Gastroesophageal sphincter (tissue), 4 donors: ENCODE measurements around the gene OR2M7. TPM values are rescaled to one million over a fixed set of nuclear protein-coding genes. Genes with fewer than 3 reads are reported as not detected.

Experiments used
- ATAC-seq: fragments of 150-250 bp; one replicate; pipeline ENCODE4 v1.9.1; 2016; ENCODE audit warnings: mild to moderate bottlenecking, moderate library complexity
- H3K27ac ChIP-seq, 4 donors: fragments of 200-600 bp; sonication (generic) in 3 of 4; 1 replicate in 3 of 4; 2 replicates in 1 of 4; pipeline ENCODE4 v1.5.1; 2016 to 2019
- H3K27me3 ChIP-seq: fragments of 200-600 bp; sonication (generic); one replicate; pipeline ENCODE4 v1.5.1; 2019
- H3K36me3 ChIP-seq, 2 donors: fragments of 200-600 bp; sonication (generic); one replicate each; pipeline ENCODE4 v1.5.1; 2019; ENCODE audit warnings: control low read depth in 1 of 2
- H3K4me1 ChIP-seq, 3 donors: fragments of 200-600 bp; sonication (generic); 1 replicate in 2 of 3; 2 replicates in 1 of 3; pipeline ENCODE4 v1.5.1; 2016 to 2019; ENCODE audit warnings: control low read depth in 2 of 3
- H3K4me3 ChIP-seq, 2 donors: fragments of 200-600 bp; sonication (generic); one replicate each; pipeline ENCODE4 v1.5.1; 2019; ENCODE audit warnings: mild to moderate bottlenecking in 1 of 2, moderate library complexity in 1 of 2
- H3K9me3 ChIP-seq, 3 donors: fragments of 200-600 bp; sonication (generic); one replicate each; pipeline ENCODE4 v1.5.1; 2017 to 2019; ENCODE audit warnings: control low read depth in 2 of 3
- EP300 ChIP-seq: sonication (generic); formaldehyde crosslinking; IDR thresholded peaks from one replicate; pipeline ENCODE4 v1.6.1; 2017; ENCODE audit warnings: antibody characterized with exemption, mild to moderate bottlenecking
- POLR2A ChIP-seq, 2 donors: fragments of 450-650 bp; IDR thresholded peaks; one replicate each; pipeline ENCODE4 v1.6.1; 2017; ENCODE audit warnings: antibody characterized with exemption in 2 of 2, mild to moderate bottlenecking in 2 of 2, moderate library complexity in 1 of 2
- POLR2AphosphoS5 ChIP-seq: sonication (generic); formaldehyde crosslinking; IDR thresholded peaks from one replicate; pipeline ENCODE4 v1.6.1; 2017; ENCODE audit warnings: antibody characterized with exemption
- WGBS, 2 donors: methylation state at CpG; one replicate each; pipeline ENCODE4 v1.1.5; 2018; ENCODE audit warnings: low coverage in 1 of 2; 5-methylcytosine and 5-hydroxymethylcytosine counted together
- total RNA-seq, 4 donors: library from RNA; depleted of rRNA; stranded (reverse); fragments of >200 nt; gene quantifications; one replicate each; pipeline ENCODE4 v1.1.0, GENCODE V29; 2016
- TF ChIP-seq, protein P1 (sequence below), 4 experiments: fragments of 200-600 bp in 2 of 4; fragments of 450-650 bp in 2 of 4; sonication (generic) in 1 of 4; IDR thresholded peaks; one replicate each; pipeline ENCODE4 v1.5.1; 2017 to 2019; ENCODE audit warnings: antibody characterized with exemption in 4 of 4, mild to moderate bottlenecking in 2 of 4, moderate library complexity in 2 of 4

Gene OR2M7, protein sequence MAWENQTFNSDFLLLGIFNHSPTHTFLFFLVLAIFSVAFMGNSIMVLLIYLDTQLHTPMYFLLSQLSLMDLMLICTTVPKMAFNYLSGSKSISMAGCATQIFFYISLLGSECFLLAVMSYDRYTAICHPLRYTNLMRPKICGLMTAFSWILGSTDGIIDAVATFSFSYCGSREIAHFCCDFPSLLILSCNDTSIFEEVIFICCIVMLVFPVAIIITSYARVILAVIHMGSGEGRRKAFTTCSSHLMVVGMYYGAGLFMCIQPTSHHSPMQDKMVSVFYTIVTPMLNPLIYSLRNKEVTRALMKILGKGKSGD
- total RNA-seq = not detected

DNA sequence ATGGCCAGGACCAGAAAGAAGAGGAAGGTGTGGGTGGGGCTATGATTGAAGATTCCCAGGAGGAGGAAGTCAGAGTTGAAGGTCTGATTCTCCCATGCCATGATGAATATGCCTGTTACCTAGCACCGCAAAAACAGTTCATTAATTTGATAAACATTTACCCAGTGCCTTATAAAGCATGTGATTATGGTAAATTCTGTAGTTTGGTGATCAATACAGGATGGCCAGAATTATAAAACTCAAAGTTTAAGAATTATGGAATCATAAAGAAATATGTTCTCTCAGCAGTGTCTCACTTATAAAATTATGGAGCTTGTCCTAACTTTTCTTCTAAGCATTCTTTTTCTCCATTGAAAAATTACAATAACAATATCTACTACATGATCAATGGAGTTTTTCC is at the start of gene OR2M7:
TSS of gene OR2M7 (minus strand) at position 101 of the 400 bp plus-strand sequence. CDS start at position 101, 0 bp downstream.
- Histone ChIP-seq H3K36me3 (no peaks in the 10 kb centered on the region), H3K9me3 (no peaks in the 10 kb centered on the region), H3K27ac (no peak within 1 kb of the TSS), H3K4me1 (no peaks in the 10 kb centered on the region), H3K4me3 (no peak within 1 kb of the TSS), H3K27me3 (no peaks in the 10 kb centered on the region)
- TF ChIP-seq, protein P1, sequence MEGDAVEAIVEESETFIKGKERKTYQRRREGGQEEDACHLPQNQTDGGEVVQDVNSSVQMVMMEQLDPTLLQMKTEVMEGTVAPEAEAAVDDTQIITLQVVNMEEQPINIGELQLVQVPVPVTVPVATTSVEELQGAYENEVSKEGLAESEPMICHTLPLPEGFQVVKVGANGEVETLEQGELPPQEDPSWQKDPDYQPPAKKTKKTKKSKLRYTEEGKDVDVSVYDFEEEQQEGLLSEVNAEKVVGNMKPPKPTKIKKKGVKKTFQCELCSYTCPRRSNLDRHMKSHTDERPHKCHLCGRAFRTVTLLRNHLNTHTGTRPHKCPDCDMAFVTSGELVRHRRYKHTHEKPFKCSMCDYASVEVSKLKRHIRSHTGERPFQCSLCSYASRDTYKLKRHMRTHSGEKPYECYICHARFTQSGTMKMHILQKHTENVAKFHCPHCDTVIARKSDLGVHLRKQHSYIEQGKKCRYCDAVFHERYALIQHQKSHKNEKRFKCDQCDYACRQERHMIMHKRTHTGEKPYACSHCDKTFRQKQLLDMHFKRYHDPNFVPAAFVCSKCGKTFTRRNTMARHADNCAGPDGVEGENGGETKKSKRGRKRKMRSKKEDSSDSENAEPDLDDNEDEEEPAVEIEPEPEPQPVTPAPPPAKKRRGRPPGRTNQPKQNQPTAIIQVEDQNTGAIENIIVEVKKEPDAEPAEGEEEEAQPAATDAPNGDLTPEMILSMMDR (IDR thresholded peaks at IDR 0.05) = no peak
- WGBS, 2 donors = 77 to 92% methylated on average over 1 of the region's 1 CpG
- no peak for ATAC-seq

DNA sequence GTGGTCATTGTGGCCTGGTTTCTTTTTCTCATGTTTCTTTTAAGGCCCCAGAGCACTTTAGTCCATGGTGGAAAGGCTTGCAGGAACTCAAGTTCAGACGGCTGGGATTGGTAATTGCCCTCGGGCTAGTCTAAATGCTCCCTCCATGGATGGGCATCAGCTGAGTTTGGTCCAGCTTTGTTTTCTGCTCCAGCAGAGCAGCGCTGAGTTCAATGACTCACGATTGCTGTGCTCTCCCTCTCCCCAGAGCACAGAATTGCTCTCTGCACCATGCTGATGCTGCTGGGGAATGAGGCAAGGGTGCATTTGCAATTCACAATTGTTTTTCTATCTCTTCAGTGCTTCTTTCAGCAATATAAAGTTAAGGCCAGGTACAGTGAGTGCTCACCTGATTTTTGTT is 49.4 kb upstream of the OR2M7 start:
- ATAC-seq = no peak
- Histone ChIP-seq H3K4me3 (no peak overlapping the region), H3K9me3 (no peaks in the 10 kb centered on the region), H3K4me1 (no peaks in the 10 kb centered on the region), H3K27ac (no peak overlapping the region), H3K27me3 (no peaks in the 10 kb centered on the region), H3K36me3 (no peaks in the 10 kb centered on the region)
- WGBS, 2 donors = no CpG with 5 or more reads among the region's 4 CpGs
- TF ChIP-seq POLR2A (IDR thresholded peaks at IDR 0.05) = no peak
- TF ChIP-seq POLR2AphosphoS5 = no peak
- TF ChIP-seq, protein P1 (IDR thresholded peaks at IDR 0.05) = no peak
- no peak for TF ChIP-seq EP300

DNA sequence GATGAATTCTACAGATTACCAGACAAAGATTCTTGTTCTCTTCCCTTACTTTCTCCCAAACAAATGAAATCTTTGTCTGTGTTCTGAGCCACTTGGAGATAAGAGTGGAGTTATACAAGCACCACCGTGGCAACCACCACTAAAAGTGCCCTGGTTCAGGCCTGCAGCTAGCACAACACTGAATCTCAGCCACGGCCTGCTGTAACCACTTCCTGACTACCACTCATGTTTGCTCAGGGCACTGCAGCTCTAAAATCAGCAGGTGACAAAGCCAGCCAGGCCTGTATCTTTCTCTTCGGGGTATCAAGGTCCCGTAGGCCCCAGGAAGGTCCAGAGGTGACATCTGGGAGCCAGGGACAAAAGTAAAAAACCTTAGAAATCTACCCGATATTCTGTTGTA is 48.0 kb upstream of the OR2M7 start:
- WGBS, 2 donors = 75 to 80% methylated on average over 1 to 5 of the region's 5 CpGs
- Histone ChIP-seq H3K9me3 (no peaks in the 10 kb centered on the region), H3K27me3 (no peaks in the 10 kb centered on the region), H3K4me1 (no peaks in the 10 kb centered on the region), H3K4me3 (no peak overlapping the region), H3K36me3 (no peaks in the 10 kb centered on the region), H3K27ac (no peak overlapping the region)
- TF ChIP-seq POLR2AphosphoS5 (no peak), EP300 (no peak), POLR2A (IDR thresholded peaks at IDR 0.05) (no peak)
- TF ChIP-seq, protein P1 (IDR thresholded peaks at IDR 0.05) = no peak
- no peak for ATAC-seq

DNA sequence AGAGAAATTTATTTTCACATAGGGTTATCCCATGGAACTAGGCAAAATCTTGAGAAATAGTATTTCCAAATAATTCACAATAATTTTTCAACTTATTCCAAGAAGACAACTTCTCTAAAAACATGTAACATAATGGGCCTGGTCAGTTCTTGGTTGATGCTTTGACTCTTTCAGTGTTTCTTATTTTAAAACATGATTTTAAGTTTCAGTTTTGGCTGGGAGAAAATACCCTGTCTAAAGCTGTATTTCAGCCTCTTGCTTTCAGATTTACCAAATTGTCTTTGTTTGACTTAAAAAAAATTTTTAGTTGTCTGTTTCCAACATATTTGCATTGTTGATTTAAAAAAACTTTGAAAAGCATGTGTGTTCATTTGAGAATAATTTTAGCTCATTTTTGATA is 42.2 kb upstream of the OR2M7 start:
- TF ChIP-seq EP300 (no peak), POLR2A (IDR thresholded peaks at IDR 0.05) (no peak), POLR2AphosphoS5 (no peak)
- TF ChIP-seq, protein P1 (IDR thresholded peaks at IDR 0.05) = no peak
- H3K27ac ChIP-seq = no peak overlapping the region
- peaks cover 0 to 16% (median 0%) of the 10 kb centered on the region in 3 donors for H3K9me3 ChIP-seq
- no peak overlapping the region for H3K4me3 ChIP-seq
- H3K4me1 ChIP-seq = no peaks in the 10 kb centered on the region
- peaks cover 4% of the 10 kb centered on the region for H3K27me3 ChIP-seq
- H3K36me3 ChIP-seq = no peaks in the 10 kb centered on the region
- ATAC-seq = no peak

DNA sequence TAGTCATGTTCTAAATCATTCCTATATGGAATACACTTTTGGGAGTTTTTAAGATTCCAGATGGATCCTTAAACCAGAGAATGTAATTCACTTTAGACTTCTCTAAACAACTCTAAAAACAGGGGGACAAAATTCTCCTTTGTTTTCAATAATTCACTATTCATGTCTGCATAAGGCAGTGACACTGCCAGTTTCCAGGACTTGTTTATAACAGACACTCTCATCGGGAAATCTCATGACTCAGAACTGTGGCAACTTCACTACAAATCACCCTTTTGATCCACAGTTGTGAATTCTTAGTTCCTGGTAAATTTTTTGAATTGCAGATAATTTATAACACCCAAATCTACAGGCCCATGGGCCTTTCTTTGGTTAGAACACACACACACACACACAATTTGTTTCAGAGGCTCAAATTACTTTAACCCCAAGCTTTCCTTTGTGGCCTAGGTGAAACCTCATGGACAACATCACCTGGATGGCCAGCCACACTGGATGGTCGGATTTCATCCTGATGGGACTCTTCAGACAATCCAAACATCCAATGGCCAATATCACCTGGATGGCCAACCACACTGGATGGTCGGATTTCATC is 36.9 kb upstream of the OR2M7 start, which contains the start of gene OR2T4:
TSS of gene OR2T4 (plus strand) at position 545 of the 595 bp plus-strand sequence. CDS start at position 545, 0 bp downstream.
- H3K27ac ChIP-seq = no peak within 1 kb of the TSS
- 20 to 29% methylated on average over 2 of the region's 3 CpGs for WGBS, 2 donors

More for the DNA sequence above, 36.9 kb upstream of the OR2M7 start, which contains the start of gene OR2T4:
- peaks cover 7% of the 10 kb centered on the region for H3K27me3 ChIP-seq
- ATAC-seq = no peak
- TF ChIP-seq POLR2AphosphoS5 = no peak
- TF ChIP-seq, protein P1 (IDR thresholded peaks at IDR 0.05) = no peak
- no peak for TF ChIP-seq POLR2A (IDR thresholded peaks at IDR 0.05)
- TF ChIP-seq EP300 = no peak
- H3K4me3 ChIP-seq = no peak within 1 kb of the TSS
- no peaks in the 10 kb centered on the region for H3K36me3 ChIP-seq
- H3K4me1 ChIP-seq = no peaks in the 10 kb centered on the region
- H3K9me3 ChIP-seq = peaks cover 0 to 16% (median 0%) of the 10 kb centered on the region in 3 donors
